Nephron (organoid): ENCODE measurements around the gene MUC6.

ENCODE experiments used
- H3K27ac Mint-ChIP-seq, 3 experiments: 2 replicates each; pipeline ENCODE4 v1.8.0; 2020; ENCODE audit warnings: mixed read lengths in 3 of 3, mild to moderate bottlenecking in 2 of 3, moderate library complexity in 1 of 3
- H3K27me3 Mint-ChIP-seq: 2 replicates; pipeline ENCODE4 v1.8.0; 2021; ENCODE audit warnings: low read depth, mild to moderate bottlenecking, moderate library complexity, mixed read lengths
- H3K36me3 Mint-ChIP-seq: 2 replicates; pipeline ENCODE4 v1.8.0; 2020; ENCODE audit warnings: low read depth, mixed read lengths
- H3K4me1 Mint-ChIP-seq: 2 replicates; pipeline ENCODE4 v1.8.0; 2020; ENCODE audit warnings: mixed read lengths
- H3K4me3 Mint-ChIP-seq, 3 experiments: 2 replicates each; pipeline ENCODE4 v1.8.0; 2020; ENCODE audit warnings: mild to moderate bottlenecking in 3 of 3, mixed read lengths in 3 of 3, moderate library complexity in 2 of 3
- H3K9me3 Mint-ChIP-seq: 2 replicates; pipeline ENCODE4 v1.8.0; 2020; ENCODE audit warnings: mixed read lengths
- TF ChIP-seq, protein P1 (sequence below), 3 experiments: fragments of 200-600 bp; sonication (generic); IDR thresholded peaks; one replicate each; pipeline ENCODE4 v1.5.0; 2021; ENCODE audit warnings: antibody characterized with exemption in 3 of 3; ENCODE audit not compliant: unreplicated experiment in 3 of 3

Gene MUC6, protein sequence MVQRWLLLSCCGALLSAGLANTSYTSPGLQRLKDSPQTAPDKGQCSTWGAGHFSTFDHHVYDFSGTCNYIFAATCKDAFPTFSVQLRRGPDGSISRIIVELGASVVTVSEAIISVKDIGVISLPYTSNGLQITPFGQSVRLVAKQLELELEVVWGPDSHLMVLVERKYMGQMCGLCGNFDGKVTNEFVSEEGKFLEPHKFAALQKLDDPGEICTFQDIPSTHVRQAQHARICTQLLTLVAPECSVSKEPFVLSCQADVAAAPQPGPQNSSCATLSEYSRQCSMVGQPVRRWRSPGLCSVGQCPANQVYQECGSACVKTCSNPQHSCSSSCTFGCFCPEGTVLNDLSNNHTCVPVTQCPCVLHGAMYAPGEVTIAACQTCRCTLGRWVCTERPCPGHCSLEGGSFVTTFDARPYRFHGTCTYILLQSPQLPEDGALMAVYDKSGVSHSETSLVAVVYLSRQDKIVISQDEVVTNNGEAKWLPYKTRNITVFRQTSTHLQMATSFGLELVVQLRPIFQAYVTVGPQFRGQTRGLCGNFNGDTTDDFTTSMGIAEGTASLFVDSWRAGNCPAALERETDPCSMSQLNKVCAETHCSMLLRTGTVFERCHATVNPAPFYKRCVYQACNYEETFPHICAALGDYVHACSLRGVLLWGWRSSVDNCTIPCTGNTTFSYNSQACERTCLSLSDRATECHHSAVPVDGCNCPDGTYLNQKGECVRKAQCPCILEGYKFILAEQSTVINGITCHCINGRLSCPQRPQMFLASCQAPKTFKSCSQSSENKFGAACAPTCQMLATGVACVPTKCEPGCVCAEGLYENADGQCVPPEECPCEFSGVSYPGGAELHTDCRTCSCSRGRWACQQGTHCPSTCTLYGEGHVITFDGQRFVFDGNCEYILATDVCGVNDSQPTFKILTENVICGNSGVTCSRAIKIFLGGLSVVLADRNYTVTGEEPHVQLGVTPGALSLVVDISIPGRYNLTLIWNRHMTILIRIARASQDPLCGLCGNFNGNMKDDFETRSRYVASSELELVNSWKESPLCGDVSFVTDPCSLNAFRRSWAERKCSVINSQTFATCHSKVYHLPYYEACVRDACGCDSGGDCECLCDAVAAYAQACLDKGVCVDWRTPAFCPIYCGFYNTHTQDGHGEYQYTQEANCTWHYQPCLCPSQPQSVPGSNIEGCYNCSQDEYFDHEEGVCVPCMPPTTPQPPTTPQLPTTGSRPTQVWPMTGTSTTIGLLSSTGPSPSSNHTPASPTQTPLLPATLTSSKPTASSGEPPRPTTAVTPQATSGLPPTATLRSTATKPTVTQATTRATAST (N-terminal part only)

GRCh38 chr11:1036303-1036923 is at the start of gene MUC6:
Gene MUC6, minus strand, starts transcription at chr11:1036718. Its CDS starts 63 bp downstream, at chr11:1036655.
- Mint-ChIP-seq H3K27me3 (no peaks in the 10 kb centered on the region), H3K27ac (no peak within 1 kb of the TSS), H3K4me1 (no peaks in the 10 kb centered on the region), H3K36me3 (no peaks in the 10 kb centered on the region), H3K9me3 (no peaks in the 10 kb centered on the region), H3K4me3 (no peak within 1 kb of the TSS)
- TF ChIP-seq, protein P1, sequence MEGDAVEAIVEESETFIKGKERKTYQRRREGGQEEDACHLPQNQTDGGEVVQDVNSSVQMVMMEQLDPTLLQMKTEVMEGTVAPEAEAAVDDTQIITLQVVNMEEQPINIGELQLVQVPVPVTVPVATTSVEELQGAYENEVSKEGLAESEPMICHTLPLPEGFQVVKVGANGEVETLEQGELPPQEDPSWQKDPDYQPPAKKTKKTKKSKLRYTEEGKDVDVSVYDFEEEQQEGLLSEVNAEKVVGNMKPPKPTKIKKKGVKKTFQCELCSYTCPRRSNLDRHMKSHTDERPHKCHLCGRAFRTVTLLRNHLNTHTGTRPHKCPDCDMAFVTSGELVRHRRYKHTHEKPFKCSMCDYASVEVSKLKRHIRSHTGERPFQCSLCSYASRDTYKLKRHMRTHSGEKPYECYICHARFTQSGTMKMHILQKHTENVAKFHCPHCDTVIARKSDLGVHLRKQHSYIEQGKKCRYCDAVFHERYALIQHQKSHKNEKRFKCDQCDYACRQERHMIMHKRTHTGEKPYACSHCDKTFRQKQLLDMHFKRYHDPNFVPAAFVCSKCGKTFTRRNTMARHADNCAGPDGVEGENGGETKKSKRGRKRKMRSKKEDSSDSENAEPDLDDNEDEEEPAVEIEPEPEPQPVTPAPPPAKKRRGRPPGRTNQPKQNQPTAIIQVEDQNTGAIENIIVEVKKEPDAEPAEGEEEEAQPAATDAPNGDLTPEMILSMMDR (IDR thresholded peaks at IDR 0.05; ENCODE audit: unreplicated experiment in 3 of 3), result no peak

GRCh38 chr11:1085440-1086170 is 49.1 kb upstream of the MUC6 start:
- Mint-ChIP-seq H3K4me3 (no peak overlapping the region), H3K27ac (no peak overlapping the region), H3K36me3 (no peaks in the 10 kb centered on the region), H3K27me3 (no peaks in the 10 kb centered on the region), H3K9me3 (no peaks in the 10 kb centered on the region), H3K4me1 (no peaks in the 10 kb centered on the region)
- TF ChIP-seq, protein P1 (IDR thresholded peaks at IDR 0.05; ENCODE audit: unreplicated experiment in 3 of 3), result no peak

DNA sequence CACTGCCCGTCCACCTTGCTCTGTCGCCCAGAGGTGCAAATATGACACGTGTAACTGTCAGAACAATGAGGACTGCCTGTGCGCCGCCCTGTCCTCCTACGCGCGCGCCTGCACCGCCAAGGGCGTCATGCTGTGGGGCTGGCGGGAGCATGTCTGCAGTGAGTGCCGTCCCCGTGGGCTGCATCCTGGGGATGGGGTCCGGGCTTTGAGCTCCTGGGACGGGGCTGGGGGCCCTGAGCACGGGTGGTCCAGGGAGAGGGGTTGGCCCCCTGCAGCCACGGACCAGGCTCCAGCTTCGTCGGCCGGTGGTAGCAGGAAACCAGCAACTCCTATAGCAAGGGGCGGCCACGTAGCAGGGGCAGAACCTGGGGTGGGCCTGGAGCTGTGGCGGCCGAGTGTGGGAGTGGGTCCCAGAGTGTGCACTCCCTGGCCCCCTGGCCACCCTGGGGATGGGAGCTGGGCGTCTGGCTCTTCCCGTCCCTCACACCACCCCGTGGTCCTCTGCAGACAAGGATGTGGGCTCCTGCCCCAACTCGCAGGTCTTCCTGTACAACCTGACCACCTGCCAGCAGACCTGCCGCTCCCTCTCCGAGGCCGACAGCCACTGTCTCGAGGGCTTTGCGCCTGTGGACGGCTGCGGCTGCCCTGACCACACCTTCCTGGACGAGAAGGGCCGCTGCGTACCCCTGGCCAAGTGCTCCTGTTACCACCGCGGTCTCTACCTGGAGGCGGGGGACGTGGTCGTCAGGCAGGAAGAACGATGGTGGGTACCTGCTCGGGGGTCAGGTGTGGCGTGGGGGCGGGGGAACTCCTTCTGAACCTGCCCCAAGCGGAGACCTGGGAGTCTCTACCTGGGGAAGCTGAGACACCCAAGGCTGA is 48.3 kb upstream of the MUC6 start:
- H3K4me3 Mint-ChIP-seq, result no peak overlapping the region
- TF ChIP-seq, protein P1 (IDR thresholded peaks at IDR 0.05; ENCODE audit: unreplicated experiment in 3 of 3), result no peak
- no peak overlapping the region for H3K27ac Mint-ChIP-seq
- no peaks in the 10 kb centered on the region for H3K9me3 Mint-ChIP-seq
- no peaks in the 10 kb centered on the region for H3K36me3 Mint-ChIP-seq
- H3K27me3 Mint-ChIP-seq, result no peaks in the 10 kb centered on the region
- H3K4me1 Mint-ChIP-seq, result no peaks in the 10 kb centered on the region

- Mint-ChIP-seq H3K27me3 (no peaks in the 10 kb centered on the region), H3K9me3 (no peaks in the 10 kb centered on the region), H3K4me3 (no peak overlapping the region), H3K36me3 (no peaks in the 10 kb centered on the region), H3K4me1 (no peaks in the 10 kb centered on the region), H3K27ac (no peak overlapping the region)
- TF ChIP-seq, protein P1 (IDR thresholded peaks at IDR 0.05; ENCODE audit: unreplicated experiment in 3 of 3), result no peak
Observed at GRCh38 chr11:1083621-1084551, 47.4 kb upstream of the MUC6 start.
